Activated T-helper 1 cell treated with anti-CD3 and anti-CD28 coated beads, Interleukin-2, amount 50 U/mL, for 16 hours (primary cell): ENCODE data around the gene RRP15.

Experiments
- DNase-seq, 2 donors: peaks; one replicate each; pipeline ENCODE4 v3.0.0-alpha.2; 2020; ENCODE audit warnings: low read depth in 1 of 2, low spot score in 1 of 2

Gene RRP15

DNA sequence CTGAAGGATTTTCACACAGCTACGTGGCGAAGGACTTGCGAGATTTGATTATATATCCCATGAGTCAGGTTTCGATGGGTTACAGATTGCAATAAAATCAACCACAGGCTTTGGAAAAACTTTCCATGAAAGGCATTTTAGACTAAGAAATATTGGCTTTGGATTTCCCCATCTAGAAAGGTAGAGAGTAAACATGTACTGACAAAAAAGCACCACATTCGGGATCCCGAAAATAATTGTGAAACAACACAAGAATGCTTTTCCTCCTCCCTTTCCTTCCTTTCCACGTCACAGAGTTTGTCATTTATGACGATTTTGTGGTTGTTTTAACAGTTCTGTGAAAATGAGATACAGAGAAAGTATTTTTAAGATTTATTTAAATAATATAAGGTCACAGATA is 98.6 kb downstream of the RRP15 start:
- no peak for DNase-seq

DNA sequence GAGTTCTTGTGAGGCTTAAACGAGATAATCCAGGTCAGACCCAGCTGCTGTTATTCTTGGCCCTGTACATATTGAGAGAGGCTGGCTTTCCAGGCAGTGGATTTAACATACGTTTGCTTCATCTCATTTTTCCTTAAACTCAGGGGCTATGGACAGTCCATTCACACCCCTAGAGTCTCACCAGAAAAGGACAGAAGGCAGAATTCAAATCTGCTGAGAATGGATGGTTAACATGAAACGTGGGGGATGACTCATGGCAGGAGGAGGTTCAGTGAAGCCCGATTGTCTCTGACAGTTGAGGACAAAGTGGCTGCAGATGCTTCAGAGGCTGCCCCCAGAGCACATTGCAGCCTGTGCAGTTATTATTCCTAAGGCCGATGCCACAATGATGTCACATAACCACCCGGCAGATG is 99.5 kb downstream of the RRP15 start:
- no peak for DNase-seq
